Upper lobe of left lung (tissue), 4 donors: Measurements from ENCODE around the gene CIAO2A.
"Not testable (repeated sequence)": the region's sequence is repeated elsewhere in the genome, so short reads cannot be mapped to it uniquely, and the experiment has no call there.

ENCODE experiments used
- POLR2A ChIP-seq, 4 donors: fragments of 450-650 bp; IDR thresholded peaks; one replicate each; pipeline ENCODE4 v1.5.1; 2016 to 2017; ENCODE audit warnings: antibody characterized with exemption in 4 of 4, mild to moderate bottlenecking in 2 of 4
- TF ChIP-seq, protein P1 (sequence below), 6 experiments: fragments of 450-650 bp in 4 of 6; fragments of 200-600 bp in 2 of 6; sonication (generic) in 2 of 6; IDR thresholded peaks; one replicate each; pipeline ENCODE4 v1.5.1; 2016 to 2019; ENCODE audit warnings: antibody characterized with exemption in 6 of 6

DNA sequence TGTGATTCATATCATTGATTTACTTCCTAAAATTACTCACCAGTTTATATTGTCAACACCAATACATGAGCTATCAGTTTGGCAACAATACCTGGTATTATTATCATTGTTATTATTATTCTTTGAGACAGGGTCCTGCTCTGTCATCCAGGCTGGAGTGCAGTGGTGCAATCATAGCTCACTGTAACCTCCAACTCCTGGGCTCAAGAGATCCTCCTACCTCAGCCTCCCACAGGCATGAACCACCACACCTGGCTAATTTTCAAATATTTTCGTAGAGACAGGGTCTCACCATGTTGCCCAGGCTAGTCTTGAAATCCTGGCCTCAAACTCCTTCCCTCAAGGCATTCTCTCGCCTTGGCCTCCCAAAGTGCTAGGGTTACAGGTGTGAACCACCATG, 20.1 kb downstream of the CIAO2A start:
- TF ChIP-seq, protein P1, sequence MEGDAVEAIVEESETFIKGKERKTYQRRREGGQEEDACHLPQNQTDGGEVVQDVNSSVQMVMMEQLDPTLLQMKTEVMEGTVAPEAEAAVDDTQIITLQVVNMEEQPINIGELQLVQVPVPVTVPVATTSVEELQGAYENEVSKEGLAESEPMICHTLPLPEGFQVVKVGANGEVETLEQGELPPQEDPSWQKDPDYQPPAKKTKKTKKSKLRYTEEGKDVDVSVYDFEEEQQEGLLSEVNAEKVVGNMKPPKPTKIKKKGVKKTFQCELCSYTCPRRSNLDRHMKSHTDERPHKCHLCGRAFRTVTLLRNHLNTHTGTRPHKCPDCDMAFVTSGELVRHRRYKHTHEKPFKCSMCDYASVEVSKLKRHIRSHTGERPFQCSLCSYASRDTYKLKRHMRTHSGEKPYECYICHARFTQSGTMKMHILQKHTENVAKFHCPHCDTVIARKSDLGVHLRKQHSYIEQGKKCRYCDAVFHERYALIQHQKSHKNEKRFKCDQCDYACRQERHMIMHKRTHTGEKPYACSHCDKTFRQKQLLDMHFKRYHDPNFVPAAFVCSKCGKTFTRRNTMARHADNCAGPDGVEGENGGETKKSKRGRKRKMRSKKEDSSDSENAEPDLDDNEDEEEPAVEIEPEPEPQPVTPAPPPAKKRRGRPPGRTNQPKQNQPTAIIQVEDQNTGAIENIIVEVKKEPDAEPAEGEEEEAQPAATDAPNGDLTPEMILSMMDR (IDR thresholded peaks at IDR 0.05): not testable (repeated sequence)
- not testable (repeated sequence) for TF ChIP-seq POLR2A (IDR thresholded peaks at IDR 0.05)
